ENCODE results near the gene WDR55.

GRCh38 chr5:140711794-140712193, 47.1 kb downstream of the WDR55 start:
- no peak for TF ChIP-seq EZH2phosphoT487 (IDR thresholded peaks at IDR 0.05; ENCODE audit: borderline replicate concordance)
- TF ChIP-seq CTCF (conservative IDR thresholded peaks at IDR 0.05; ENCODE audit: low read length), result no peak
